ENCODE results near the gene STK24. TPM values are rescaled to one million over a fixed set of nuclear protein-coding genes. Genes with fewer than 3 reads are reported as not detected.
A peak's percentile ranks its signal among the peaks of the same experiment; 100 is the strongest.
"Not testable (repeated sequence)": the region's sequence is repeated elsewhere in the genome, so short reads cannot be mapped to it uniquely, and the experiment has no call there.

STK24 gene
- total and polyA plus RNA-seq, 2 of the 8 experiments (the other 6 are each of a cell fraction or from before 2014, with no cell fraction given), result 62.8 to 143 TPM

- H4K91ac ChIP-seq (replicated peaks; ENCODE audit: insufficient read length, low read length); H4K20me1 ChIP-seq (replicated peaks in 1 of 2; ENCODE audit: control insufficient read depth in 1 of 2, insufficient read depth in 2 of 2, low read length in 2 of 2); H3K9ac ChIP-seq (replicated peaks in 1 of 4; ENCODE audit: extremely low read depth in 1 of 4, low read depth in 3 of 4, low read length in 3 of 4); H3K4ac ChIP-seq (replicated peaks; ENCODE audit: insufficient read length, low read depth, low read length); H4K5ac ChIP-seq (ENCODE audit: insufficient read length, low read depth, low read length); H3K56ac ChIP-seq (replicated peaks; ENCODE audit: insufficient read length, low read depth, low read length); H3K9me3 ChIP-seq (ENCODE audit: insufficient read depth in 2 of 2, low read depth in 1 of 2, low read length in 1 of 2); H3K79me1 ChIP-seq (ENCODE audit: low read depth, low read length); H3K27me3 ChIP-seq (replicated peaks in 1 of 4; ENCODE audit: control insufficient read depth in 3 of 4, extremely low read depth in 1 of 4, insufficient read depth in 3 of 4, low read length in 3 of 4); H3K27ac ChIP-seq (ENCODE audit: low read depth, low read length); H3K79me2 ChIP-seq (ENCODE audit: control insufficient read depth in 1 of 2, insufficient read depth in 2 of 2, low read length in 2 of 2); H3K36me3 ChIP-seq (ENCODE audit: control insufficient read depth in 2 of 4, insufficient read depth in 4 of 4, low read length in 3 of 4); H2BK12ac ChIP-seq (ENCODE audit: low read depth, low read length); H3K4me1 ChIP-seq (replicated peaks in 1 of 4; ENCODE audit: control insufficient read depth in 3 of 4, insufficient read depth in 4 of 4, low read length in 3 of 4); H2BK15ac ChIP-seq (ENCODE audit: low read length); H2BK20ac ChIP-seq (ENCODE audit: low read length); H3K4me3 ChIP-seq (ENCODE audit: extremely low read depth in 1 of 4, insufficient read depth in 2 of 4, low read depth in 3 of 4, low read length in 4 of 4); H4K8ac ChIP-seq (ENCODE audit: extremely low read depth, insufficient read depth, low read length); H3K14ac ChIP-seq (ENCODE audit: insufficient read length); H2BK120ac ChIP-seq (replicated peaks; ENCODE audit: low read depth, low read length); H3K4me2 ChIP-seq (ENCODE audit: insufficient read depth in 1 of 2, low read depth in 2 of 2, low read length in 2 of 2); H3K23me2 ChIP-seq (ENCODE audit: low read depth, low read length); H2AK5ac ChIP-seq (ENCODE audit: low read depth, low read length); H2BK5ac ChIP-seq (ENCODE audit: low read depth, low read length); H2AFZ ChIP-seq (ENCODE audit: low read length); H3K18ac ChIP-seq (ENCODE audit: extremely low read depth, low read length); FAIRE-seq; POLR2A ChIA-PET (ENCODE audit: partially characterized antibody); H3K23ac ChIP-seq (ENCODE audit: insufficient read length): not testable (repeated sequence)
- peak in 1 of 2 experiments; percentile 7 for DNase-seq (ENCODE audit: low read depth in 1 of 2, low spot score in 2 of 2)
- WGBS, 2 experiments (ENCODE audit: extremely low coverage in 1 of 2, insufficient coverage in 1 of 2, insufficient read length in 1 of 2, insufficient replicate concordance in 2 of 2, low coverage in 1 of 2, low lambda C conversion rate in 2 of 2, missing lambda C conversion rate in 1 of 2), result 100% methylated on average over 1 of the region's 2 CpGs; no CpG with 5 or more reads in 1 of the 2 experiments
- CTCF ChIA-PET (ENCODE audit: partially characterized antibody), result interaction anchor here (0.6 to 2.4 kb wide), 5 partner anchors 18 to 699 kb away, joined by 3 to 11 read pairs (median 5); no protein-coding TSS in a partner anchor
Measured at GRCh38 chr13:98615595-98615994, 38.7 kb upstream of the STK24 start.
